Panc1 (cell line): ENCODE measurements around the gene GANAB. TPM values are rescaled to one million over a fixed set of nuclear protein-coding genes. Genes with fewer than 3 reads are reported as not detected.

Experiments
- ATAC-seq: fragments of 200-7000 bp; cut with Tn5 transposase; 2 replicates; pipeline ENCODE4 v1.9.1; 2020; ENCODE audit warnings: mild to moderate bottlenecking, moderate library complexity
- BruUV-seq: library from RNA; stranded (reverse); fragments of 400-500 nt; replicated peaks from 2 replicates; lab custom pipeline; 2021; lab: Mats Ljungman, UMichigan
- CTCF ChIA-PET: fragments of 300-600 bp; sonication (Branson Sonifier 250); formaldehyde crosslinking; loops from one replicate; lab custom pipeline; 2022; ENCODE audit warnings: antibody characterized with exemption; lab: Charles Lee
- POLR2A ChIA-PET: fragments of 300-600 bp; sonication (Branson Sonifier 250); formaldehyde crosslinking; loops from one replicate; lab custom pipeline; 2022; ENCODE audit warnings: antibody characterized with exemption; lab: Charles Lee
- DNase-seq: peaks from one replicate; pipeline ENCODE4 v3.0.0-alpha.2; 2010; ENCODE audit warnings: low read depth, low spot score
- H3K27ac ChIP-seq: 2 replicates; pipeline ENCODE4 v1.5.1; 2011; ENCODE audit warnings: mild to moderate bottlenecking, low read length, inconsistent platforms
- H3K27me3 ChIP-seq: fragments of 200-500 bp; sonication (Bioruptor generic); 2 replicates; pipeline ENCODE4 v1.6.0; 2014; ENCODE audit warnings: low read length, inconsistent platforms; ENCODE audit not compliant: control insufficient read depth, insufficient read depth
- H3K36me3 ChIP-seq: fragments of 200-500 bp; sonication (Bioruptor generic); 2 replicates; pipeline ENCODE4 v1.5.1; 2014; ENCODE audit warnings: inconsistent platforms, mild to moderate bottlenecking, low read length, moderate library complexity; ENCODE audit not compliant: control insufficient read depth, insufficient read depth
- H3K4me1 ChIP-seq: 2 replicates; pipeline ENCODE4 v1.5.1; 2011; ENCODE audit warnings: inconsistent platforms, mild to moderate bottlenecking, low read length, moderate library complexity; ENCODE audit not compliant: control insufficient read depth, insufficient read depth
- H3K4me3 ChIP-seq, 2 experiments: 2 replicates each; pipeline ENCODE4 v1.5.1; 2011 to 2012; ENCODE audit warnings: low read depth in 2 of 2, low read length in 2 of 2, mild to moderate bottlenecking in 2 of 2, inconsistent platforms in 1 of 2, moderate library complexity in 1 of 2
- H3K9me3 ChIP-seq: fragments of 200-500 bp; sonication (Bioruptor generic); 2 replicates; pipeline ENCODE4 v1.5.1; 2014; ENCODE audit warnings: low read depth, mild to moderate bottlenecking, inconsistent platforms, low read length, moderate library complexity; ENCODE audit not compliant: control insufficient read depth, insufficient read depth
- POLR2AphosphoS5 ChIP-seq: IDR thresholded peaks from 2 replicates; pipeline ENCODE4 v1.6.1; 2012; ENCODE audit warnings: mild to moderate bottlenecking, low read depth, low read length, moderate library complexity
- SIN3A ChIP-seq: IDR thresholded peaks from 2 replicates; pipeline ENCODE4 v1.6.1; 2012; ENCODE audit warnings: low read depth, mild to moderate bottlenecking, low read length, moderate library complexity, borderline replicate concordance; ENCODE audit not compliant: insufficient read depth
- TCF7L2 ChIP-seq: IDR thresholded peaks from 2 replicates; pipeline ENCODE4 v1.6.1; 2011; ENCODE audit warnings: mild to moderate bottlenecking, low read depth, low read length, inconsistent platforms
- in situ Hi-C: cut with HindIII; loops from 2 replicates; pipeline ENCODE4 v1.10.0; 2016; ENCODE audit warnings: low sequenced_read_pairs, low pct_unique_long_range_greater_than_20kb
- intact Hi-C: fragments of 100-400 bp; cut with micrococcal nuclease; formaldehyde crosslinking; loops from one replicate; pipeline ENCODE4 v1.10.0; 2022; ENCODE audit not compliant: unreplicated experiment
- total RNA-seq: library from RNA; stranded (reverse); gene quantifications from one replicate; pipeline ENCODE4 v1.2.1, GENCODE V29; 2021; ENCODE audit not compliant: unreplicated experiment
- TF ChIP-seq, protein P1 (sequence below): fragments of 450-650 bp; IDR thresholded peaks from 2 replicates; pipeline ENCODE4 v1.5.1; 2017; ENCODE audit warnings: mild to moderate bottlenecking
- TF ChIP-seq, protein P2 (sequence below), 2 experiments: IDR thresholded peaks; 2 replicates each; pipeline ENCODE4 v1.6.1; 2011 to 2012; ENCODE audit warnings: low read depth in 2 of 2, control low read depth in 1 of 2, low read length in 1 of 2, mild to moderate bottlenecking in 1 of 2, moderate library complexity in 1 of 2; ENCODE audit not compliant: insufficient read depth in 1 of 2

The GANAB gene
- total RNA-seq, 1 experiment from 2014 or later = 415 TPM

DNA sequence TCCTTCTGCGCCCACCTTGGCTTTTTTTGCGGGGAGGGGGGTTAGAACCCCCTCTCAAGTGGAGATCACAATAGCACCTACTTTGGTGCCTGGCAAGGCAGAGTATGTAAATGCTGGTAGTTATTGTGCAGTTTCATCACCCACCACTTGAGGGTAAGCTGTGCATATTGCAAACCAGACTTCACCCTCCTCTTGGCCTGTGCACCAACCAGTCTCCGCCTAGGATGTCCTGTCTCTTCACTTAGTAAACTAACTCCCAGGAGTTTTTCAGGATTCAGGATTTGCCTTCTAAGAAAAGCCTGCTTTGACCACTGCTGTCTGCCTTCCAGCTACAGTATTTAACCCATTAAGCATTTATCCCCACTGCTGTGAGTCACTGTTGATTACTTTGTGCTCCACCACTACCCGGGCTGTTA is 34.4 kb upstream of the GANAB start:
- TF ChIP-seq, protein P1, sequence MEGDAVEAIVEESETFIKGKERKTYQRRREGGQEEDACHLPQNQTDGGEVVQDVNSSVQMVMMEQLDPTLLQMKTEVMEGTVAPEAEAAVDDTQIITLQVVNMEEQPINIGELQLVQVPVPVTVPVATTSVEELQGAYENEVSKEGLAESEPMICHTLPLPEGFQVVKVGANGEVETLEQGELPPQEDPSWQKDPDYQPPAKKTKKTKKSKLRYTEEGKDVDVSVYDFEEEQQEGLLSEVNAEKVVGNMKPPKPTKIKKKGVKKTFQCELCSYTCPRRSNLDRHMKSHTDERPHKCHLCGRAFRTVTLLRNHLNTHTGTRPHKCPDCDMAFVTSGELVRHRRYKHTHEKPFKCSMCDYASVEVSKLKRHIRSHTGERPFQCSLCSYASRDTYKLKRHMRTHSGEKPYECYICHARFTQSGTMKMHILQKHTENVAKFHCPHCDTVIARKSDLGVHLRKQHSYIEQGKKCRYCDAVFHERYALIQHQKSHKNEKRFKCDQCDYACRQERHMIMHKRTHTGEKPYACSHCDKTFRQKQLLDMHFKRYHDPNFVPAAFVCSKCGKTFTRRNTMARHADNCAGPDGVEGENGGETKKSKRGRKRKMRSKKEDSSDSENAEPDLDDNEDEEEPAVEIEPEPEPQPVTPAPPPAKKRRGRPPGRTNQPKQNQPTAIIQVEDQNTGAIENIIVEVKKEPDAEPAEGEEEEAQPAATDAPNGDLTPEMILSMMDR = peak; percentile 84; the same call in 1 of the 2 replicates
- TF ChIP-seq TCF7L2 = no peak
- no peak for TF ChIP-seq POLR2AphosphoS5
- Histone ChIP-seq H3K4me1 (peaks cover 11% of the 10 kb centered on the region), H3K27ac (peak overlapping the region; percentile 42; the same call in 1 of the 2 replicates), H3K4me3 (no peak overlapping the region), H3K36me3 (no peaks in the 10 kb centered on the region; the same call in 1 of the 2 replicates), H3K9me3 (no peaks in the 10 kb centered on the region), H3K27me3 (no peaks in the 10 kb centered on the region)
- in situ Hi-C loops = no loop called here
- ATAC-seq (peak; percentile 93), DNase-seq (no peak)
- ChIA-PET CTCF (interaction anchor here (0.6 to 1.4 kb wide), 7 partner anchors 25 to 185 kb away, joined by 3 to 8 read pairs (median 4); partner anchors contain the start of gene ZBTB3), POLR2A (interaction anchor here (0.6 to 0.8 kb wide), 2 partner anchors 10 to 95 kb away, joined by 4 to 6 read pairs; no protein-coding TSS in a partner anchor)
- BruUV-seq = no TSS peak
- intact Hi-C loops = no loop called here

DNA sequence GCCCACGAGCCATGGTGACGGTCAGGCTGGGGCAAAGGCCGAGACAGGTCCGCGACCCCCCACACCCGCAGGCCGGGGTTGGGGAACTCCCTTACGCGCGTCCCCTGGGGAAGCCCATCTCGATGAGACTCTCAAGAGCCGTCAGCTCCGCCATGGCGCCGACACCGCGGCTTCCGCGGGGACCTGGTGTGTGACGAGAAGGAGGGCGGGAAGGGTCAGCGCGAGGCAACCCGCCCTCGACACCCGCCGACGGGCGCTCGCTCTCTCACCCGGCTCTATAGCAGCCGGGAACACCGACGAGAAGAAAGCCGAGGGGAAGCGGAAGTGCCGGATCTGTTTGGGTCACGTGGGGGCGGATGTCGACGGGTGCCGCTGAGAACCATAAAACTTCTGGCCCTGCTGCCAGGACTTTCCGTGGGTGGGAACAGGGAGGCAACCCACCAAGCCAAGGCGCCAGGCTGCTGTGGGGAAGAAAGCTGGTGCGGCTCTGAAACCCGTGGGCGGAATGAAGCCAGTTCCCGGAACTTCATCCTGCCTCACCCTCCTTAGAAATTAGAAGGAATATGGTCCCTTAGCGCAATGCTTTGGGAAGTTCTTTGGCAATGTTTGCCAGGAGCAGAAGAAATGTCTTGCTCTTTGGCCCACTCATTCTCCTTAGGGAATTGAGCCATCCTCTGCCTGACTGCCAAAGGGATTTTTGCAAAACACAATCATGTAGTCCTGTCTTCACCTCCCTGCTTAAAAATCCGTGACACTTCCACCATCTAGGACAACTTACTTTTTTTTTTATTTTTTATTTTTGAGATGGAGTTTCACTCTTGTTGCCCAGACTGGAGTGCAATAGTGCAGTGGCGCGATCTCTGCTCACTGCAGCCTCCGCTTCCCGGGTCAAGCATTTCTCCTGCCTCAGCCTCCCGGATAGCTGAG is 32.6 kb upstream of the GANAB start, which contains the start of gene UBXN1:
TSS of gene UBXN1 (minus strand) at position 304 of the 927 bp plus-strand sequence. CDS start at position 154, 150 bp downstream.
- peaks cover 11% of the 10 kb centered on the region for H3K4me1 ChIP-seq
- DNase-seq = no peak
- ATAC-seq = peak; percentile 90
- H3K36me3 ChIP-seq = no peaks in the 10 kb centered on the region; the same call in 1 of the 2 replicates
- in situ Hi-C loops (no loop called here), intact Hi-C loops (no loop called here)
- no peaks in the 10 kb centered on the region for H3K9me3 ChIP-seq
- TF ChIP-seq, protein P1 = no peak
- TF ChIP-seq SIN3A (peak; percentile 44; the same call in 1 of the 2 replicates), TCF7L2 (peak; percentile 67), POLR2AphosphoS5 (peak; percentile 80)
- TF ChIP-seq, protein P2, sequence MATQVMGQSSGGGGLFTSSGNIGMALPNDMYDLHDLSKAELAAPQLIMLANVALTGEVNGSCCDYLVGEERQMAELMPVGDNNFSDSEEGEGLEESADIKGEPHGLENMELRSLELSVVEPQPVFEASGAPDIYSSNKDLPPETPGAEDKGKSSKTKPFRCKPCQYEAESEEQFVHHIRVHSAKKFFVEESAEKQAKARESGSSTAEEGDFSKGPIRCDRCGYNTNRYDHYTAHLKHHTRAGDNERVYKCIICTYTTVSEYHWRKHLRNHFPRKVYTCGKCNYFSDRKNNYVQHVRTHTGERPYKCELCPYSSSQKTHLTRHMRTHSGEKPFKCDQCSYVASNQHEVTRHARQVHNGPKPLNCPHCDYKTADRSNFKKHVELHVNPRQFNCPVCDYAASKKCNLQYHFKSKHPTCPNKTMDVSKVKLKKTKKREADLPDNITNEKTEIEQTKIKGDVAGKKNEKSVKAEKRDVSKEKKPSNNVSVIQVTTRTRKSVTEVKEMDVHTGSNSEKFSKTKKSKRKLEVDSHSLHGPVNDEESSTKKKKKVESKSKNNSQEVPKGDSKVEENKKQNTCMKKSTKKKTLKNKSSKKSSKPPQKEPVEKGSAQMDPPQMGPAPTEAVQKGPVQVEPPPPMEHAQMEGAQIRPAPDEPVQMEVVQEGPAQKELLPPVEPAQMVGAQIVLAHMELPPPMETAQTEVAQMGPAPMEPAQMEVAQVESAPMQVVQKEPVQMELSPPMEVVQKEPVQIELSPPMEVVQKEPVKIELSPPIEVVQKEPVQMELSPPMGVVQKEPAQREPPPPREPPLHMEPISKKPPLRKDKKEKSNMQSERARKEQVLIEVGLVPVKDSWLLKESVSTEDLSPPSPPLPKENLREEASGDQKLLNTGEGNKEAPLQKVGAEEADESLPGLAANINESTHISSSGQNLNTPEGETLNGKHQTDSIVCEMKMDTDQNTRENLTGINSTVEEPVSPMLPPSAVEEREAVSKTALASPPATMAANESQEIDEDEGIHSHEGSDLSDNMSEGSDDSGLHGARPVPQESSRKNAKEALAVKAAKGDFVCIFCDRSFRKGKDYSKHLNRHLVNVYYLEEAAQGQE (IDR thresholded peaks at IDR 0.05; ENCODE audit: insufficient read depth in 1 of 2, low read depth in 2 of 2, low read length in 1 of 2) = peak in 1 of 2 experiments; percentile 33; a peak in 1 of 4 replicates
- H3K27me3 ChIP-seq = no peaks in the 10 kb centered on the region
- CTCF ChIA-PET = no interaction called here
- peak within 1 kb of the TSS; percentile 82 to 87 for H3K4me3 ChIP-seq
- POLR2A ChIA-PET = no interaction called here
- peak within 1 kb of the TSS; percentile 82 for H3K27ac ChIP-seq
- BruUV-seq = TSS peak; percentile 84
